ENCODE measurements around the gene DDX27.
A peak's percentile ranks its signal among the peaks of the same experiment; 100 is the strongest.

The DDX27 gene

GRCh38 chr20:49259284-49259683, 40.1 kb downstream of the DDX27 start:
- no peak overlapping the region for H3K4me3 ChIP-seq (ENCODE audit: low read depth, low read length)
- TF ChIP-seq CTCF (IDR thresholded peaks at IDR 0.05; ENCODE audit: low read depth, low read length, missing control alignments) = no peak
- no peak for DNase-seq (ENCODE audit: low read depth)

- no peak overlapping the region for H3K4me3 ChIP-seq (ENCODE audit: low read depth, low read length)
- no peak for DNase-seq (ENCODE audit: low read depth)
- TF ChIP-seq CTCF (IDR thresholded peaks at IDR 0.05; ENCODE audit: low read depth, low read length, missing control alignments) = no peak
Observed at GRCh38 chr20:49259799-49260198, 40.6 kb downstream of the DDX27 start.

GRCh38 chr20:49260218-49260617, 41.0 kb downstream of the DDX27 start:
- DNase-seq (ENCODE audit: low read depth) = no peak
- no peak for TF ChIP-seq CTCF (IDR thresholded peaks at IDR 0.05; ENCODE audit: low read depth, low read length, missing control alignments)
- no peak overlapping the region for H3K4me3 ChIP-seq (ENCODE audit: low read depth, low read length)

GRCh38 chr20:49261173-49261572, 42.0 kb downstream of the DDX27 start:
- no peak for TF ChIP-seq CTCF (IDR thresholded peaks at IDR 0.05; ENCODE audit: low read depth, low read length, missing control alignments)

GRCh38 chr20:49262444-49262843, 43.2 kb downstream of the DDX27 start:
- H3K4me3 ChIP-seq (ENCODE audit: low read depth, low read length) = no peak overlapping the region
- TF ChIP-seq CTCF (IDR thresholded peaks at IDR 0.05; ENCODE audit: low read depth, low read length, missing control alignments) = no peak
- DNase-seq (ENCODE audit: low read depth) = no peak

More at GRCh38 chr20:49261173-49261572, 42.0 kb downstream of the DDX27 start:
- no peak for DNase-seq (ENCODE audit: low read depth)
- H3K4me3 ChIP-seq (ENCODE audit: low read depth, low read length) = no peak overlapping the region

GRCh38 chr20:49267327-49267726, 48.1 kb downstream of the DDX27 start:
- TF ChIP-seq CTCF (IDR thresholded peaks at IDR 0.05; ENCODE audit: low read depth, low read length, missing control alignments) = no peak
- DNase-seq (ENCODE audit: low read depth) = no peak

GRCh38 chr20:49268600-49269365, 49.6 kb downstream of the DDX27 start:
- no peak for TF ChIP-seq CTCF (IDR thresholded peaks at IDR 0.05; ENCODE audit: low read depth, low read length, missing control alignments)
- no peak overlapping the region; the same call in 1 of the 2 replicates for H3K4me3 ChIP-seq (ENCODE audit: low read depth, low read length)
- DNase-seq (ENCODE audit: low read depth) = no peak

More at GRCh38 chr20:49267327-49267726, 48.1 kb downstream of the DDX27 start:
- peak overlapping the region; percentile 28 for H3K4me3 ChIP-seq (ENCODE audit: low read depth, low read length)
